ENCODE results near the gene PSORS1C2. TPM values are rescaled to one million over a fixed set of nuclear protein-coding genes. Genes with fewer than 3 reads are reported as not detected.

Gene PSORS1C2
- total and polyA plus RNA-seq, 2 donors (not counting 3 experiments of a cell fraction or from before 2014, with no cell fraction given) = not detected

GRCh38 chr6:31179042-31179386 lies 40.1 kb upstream of the PSORS1C2 start:
- FAIRE-seq (no peak), DNase-seq (ENCODE audit: low read depth, low spot score) (no peak)
- H3K9me1 ChIP-seq (replicated peaks; ENCODE audit: control insufficient read depth, extremely low read depth, insufficient read depth, low read length) = no peaks in the 10 kb centered on the region
- no peaks in the 10 kb centered on the region for H3K36me3 ChIP-seq (ENCODE audit: control insufficient read depth in 2 of 2, extremely low read depth in 1 of 2, insufficient read depth in 2 of 2, low read length in 2 of 2)
- H2AFZ ChIP-seq (ENCODE audit: low read depth, low read length) = peak overlapping the region; percentile 47
- H3K9ac ChIP-seq (replicated peaks; ENCODE audit: extremely low read depth, insufficient read depth, low read length) = no peak overlapping the region
- POLR2A ChIA-PET = no interaction called here
- no peaks in the 10 kb centered on the region for H3K27me3 ChIP-seq (ENCODE audit: control insufficient read depth in 2 of 2, insufficient read depth in 2 of 2, low read length in 2 of 2)
- BruUV-seq (replicated peaks) = no TSS peak
- no peak overlapping the region for H3K4me2 ChIP-seq (ENCODE audit: insufficient read depth, low read length)
- dilution Hi-C loops (cut with MboI; ENCODE audit: extremely low pct_ligation_motif_present, low sequenced_read_pairs) = no loop called here
- CTCF ChIA-PET = interaction anchor here (1.2 to 2.9 kb wide), 2 partner anchors 13 to 42 kb away, joined by 3 to 12 read pairs; no protein-coding TSS in a partner anchor
- no peak overlapping the region for H3K4me3 ChIP-seq (replicated peaks in 1 of 3; ENCODE audit: insufficient read depth in 1 of 3, low read depth in 1 of 3, low read length in 3 of 3)
- H3K79me2 ChIP-seq (ENCODE audit: control insufficient read depth, insufficient read depth, low read length) = no peaks in the 10 kb centered on the region
- no peaks in the 10 kb centered on the region for H3K9me3 ChIP-seq (replicated peaks; ENCODE audit: control insufficient read depth, insufficient read depth, low read length)
- intact Hi-C loops (cut with micrococcal nuclease) = no loop called here
- no peak overlapping the region for H3K27ac ChIP-seq (ENCODE audit: insufficient read depth, low read depth, low read length)
- no peaks in the 10 kb centered on the region for H4K20me1 ChIP-seq (replicated peaks; ENCODE audit: control insufficient read depth, extremely low read depth, insufficient read depth, low read length)
- TF ChIP-seq EZH2 (IDR thresholded peaks at IDR 0.05; ENCODE audit: borderline replicate concordance, low read depth, low read length, severe bottlenecking) (no peak), CTCF (IDR thresholded peaks at IDR 0.05; ENCODE audit: extremely low read depth in 1 of 2, insufficient read depth in 1 of 2, low read depth in 1 of 2, low read length in 2 of 2) (no peak)
- H3K4me1 ChIP-seq (ENCODE audit: control insufficient read depth, extremely low read depth, insufficient read depth, low read length) = peaks cover 6% of the 10 kb centered on the region

- no TSS peak for BruUV-seq (replicated peaks)
- Histone ChIP-seq H3K27ac (ENCODE audit: insufficient read depth, low read depth, low read length) (no peak overlapping the region), H3K9ac (replicated peaks; ENCODE audit: extremely low read depth, insufficient read depth, low read length) (no peak overlapping the region), H3K79me2 (ENCODE audit: control insufficient read depth, insufficient read depth, low read length) (no peaks in the 10 kb centered on the region), H3K9me1 (replicated peaks; ENCODE audit: control insufficient read depth, extremely low read depth, insufficient read depth, low read length) (no peaks in the 10 kb centered on the region), H3K4me2 (ENCODE audit: insufficient read depth, low read length) (no peak overlapping the region), H3K4me3 (replicated peaks in 1 of 3; ENCODE audit: insufficient read depth in 1 of 3, low read depth in 1 of 3, low read length in 3 of 3) (no peak overlapping the region), H3K27me3 (ENCODE audit: control insufficient read depth in 2 of 2, insufficient read depth in 2 of 2, low read length in 2 of 2) (no peaks in the 10 kb centered on the region), H3K9me3 (replicated peaks; ENCODE audit: control insufficient read depth, insufficient read depth, low read length) (no peaks in the 10 kb centered on the region), H4K20me1 (replicated peaks; ENCODE audit: control insufficient read depth, extremely low read depth, insufficient read depth, low read length) (no peaks in the 10 kb centered on the region), H2AFZ (ENCODE audit: low read depth, low read length) (peak overlapping the region; percentile 47), H3K36me3 (ENCODE audit: control insufficient read depth in 2 of 2, extremely low read depth in 1 of 2, insufficient read depth in 2 of 2, low read length in 2 of 2) (no peaks in the 10 kb centered on the region), H3K4me1 (ENCODE audit: control insufficient read depth, extremely low read depth, insufficient read depth, low read length) (peaks cover 6% of the 10 kb centered on the region)
- dilution Hi-C loops (cut with MboI; ENCODE audit: extremely low pct_ligation_motif_present, low sequenced_read_pairs) (no loop called here), intact Hi-C loops (cut with micrococcal nuclease) (no loop called here)
- no peak for TF ChIP-seq MYC (IDR thresholded peaks at IDR 0.05; ENCODE audit: low read depth, low read length)
- no peak for TF ChIP-seq GATA2 (IDR thresholded peaks at IDR 0.05; ENCODE audit: insufficient read depth, insufficient read length, low read depth, low read length)
- no peak for TF ChIP-seq CTCF (IDR thresholded peaks at IDR 0.05; ENCODE audit: extremely low read depth in 1 of 2, insufficient read depth in 1 of 2, low read depth in 1 of 2, low read length in 2 of 2)
- TF ChIP-seq POLR2AphosphoS5 (IDR thresholded peaks at IDR 0.05; ENCODE audit: insufficient read depth, low read depth, low read length) = no peak
- no peak for TF ChIP-seq JUN (IDR thresholded peaks at IDR 0.05; ENCODE audit: borderline replicate concordance, insufficient read depth, insufficient read length, low read depth)
- TF ChIP-seq POLR2A (IDR thresholded peaks at IDR 0.05; ENCODE audit: low read depth, low read length) = no peak
- no peak for TF ChIP-seq MAX (IDR thresholded peaks at IDR 0.05; ENCODE audit: insufficient read depth, insufficient read length)
- no peak for TF ChIP-seq FOS (IDR thresholded peaks at IDR 0.05; ENCODE audit: borderline replicate concordance, insufficient read depth, low read length)
- no peak for TF ChIP-seq EZH2 (IDR thresholded peaks at IDR 0.05; ENCODE audit: borderline replicate concordance, low read depth, low read length, severe bottlenecking)
- CTCF ChIA-PET = interaction anchor here (1.2 kb wide), 1 partner anchor 41 kb away, joined by 3 read pairs; no protein-coding TSS in a partner anchor
- peak; percentile 70 for FAIRE-seq
- POLR2A ChIA-PET = no interaction called here
- DNase-seq (ENCODE audit: low read depth, low spot score) = peak; percentile 29
These were observed 39.5 kb upstream of the PSORS1C2 start for GRCh38 chr6:31178143-31179041.
